Activated CD4-positive, alpha-beta memory T cell treated with anti-CD3 and anti-CD28 coated beads, Interleukin-2, amount 10 ng/mL, durations not matched to agents 7 days and 5 days (primary cell): ENCODE data around the gene SVOPL. TPM values are rescaled to one million over a fixed set of nuclear protein-coding genes. Genes with fewer than 3 reads are reported as not detected.
A peak's percentile ranks its signal among the peaks of the same experiment; 100 is the strongest.
"Not testable (repeated sequence)": the region's sequence is repeated elsewhere in the genome, so short reads cannot be mapped to it uniquely, and the experiment has no call there.

Experiments
- CTCF ChIA-PET: fragments of 350-600 bp; sonication (Branson Sonifier 250); formaldehyde crosslinking; loops from one replicate; lab custom pipeline; 2021; ENCODE audit warnings: antibody characterized with exemption, inconsistent platforms; lab: Charles Lee
- POLR2A ChIA-PET: fragments of 350-600 bp; sonication (Branson Sonifier 250); formaldehyde crosslinking; loops from one replicate; lab custom pipeline; 2021; ENCODE audit warnings: antibody characterized with exemption; lab: Charles Lee
- DNase-seq: peaks from one replicate; pipeline ENCODE4 v3.0.0-alpha.2; 2020
- H3K27ac Mint-ChIP-seq: one replicate; pipeline ENCODE4 v1.8.0; 2021; ENCODE audit warnings: mild to moderate bottlenecking, mixed read lengths
- H3K27me3 Mint-ChIP-seq: one replicate; pipeline ENCODE4 v1.8.0; 2021; ENCODE audit warnings: mixed read lengths
- H3K36me3 Mint-ChIP-seq: one replicate; pipeline ENCODE4 v1.8.0; 2021; ENCODE audit warnings: low read depth, mixed read lengths
- H3K4me1 Mint-ChIP-seq: one replicate; pipeline ENCODE4 v1.8.0; 2021; ENCODE audit warnings: mixed read lengths
- H3K4me3 Mint-ChIP-seq: one replicate; pipeline ENCODE4 v1.8.0; 2021; ENCODE audit warnings: mild to moderate bottlenecking, mixed read lengths
- H3K9me3 Mint-ChIP-seq: one replicate; pipeline ENCODE4 v1.8.0; 2021; ENCODE audit warnings: mixed read lengths
- total RNA-seq, 2 experiments: library from RNA; stranded (reverse); gene quantifications; one replicate each; pipeline ENCODE4 v1.2.3, GENCODE V29; 2021

Gene SVOPL, protein sequence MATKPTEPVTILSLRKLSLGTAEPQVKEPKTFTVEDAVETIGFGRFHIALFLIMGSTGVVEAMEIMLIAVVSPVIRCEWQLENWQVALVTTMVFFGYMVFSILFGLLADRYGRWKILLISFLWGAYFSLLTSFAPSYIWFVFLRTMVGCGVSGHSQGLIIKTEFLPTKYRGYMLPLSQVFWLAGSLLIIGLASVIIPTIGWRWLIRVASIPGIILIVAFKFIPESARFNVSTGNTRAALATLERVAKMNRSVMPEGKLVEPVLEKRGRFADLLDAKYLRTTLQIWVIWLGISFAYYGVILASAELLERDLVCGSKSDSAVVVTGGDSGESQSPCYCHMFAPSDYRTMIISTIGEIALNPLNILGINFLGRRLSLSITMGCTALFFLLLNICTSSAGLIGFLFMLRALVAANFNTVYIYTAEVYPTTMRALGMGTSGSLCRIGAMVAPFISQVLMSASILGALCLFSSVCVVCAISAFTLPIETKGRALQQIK
- total RNA-seq = not detected

GRCh38 chr7:138700857-138701536, at the start of gene SVOPL:
Gene SVOPL, minus strand, starts transcription at chr7:138701362. Its CDS starts 22,317 bp downstream, at chr7:138679045.
- CTCF ChIA-PET = no interaction called here
- no peak for DNase-seq
- Mint-ChIP-seq H3K4me3 (no peak within 1 kb of the TSS), H3K36me3 (no peaks in the 10 kb centered on the region), H3K27me3 (peaks cover 3% of the 10 kb centered on the region), H3K27ac (no peak within 1 kb of the TSS), H3K9me3 (no peaks in the 10 kb centered on the region), H3K4me1 (no peaks in the 10 kb centered on the region)
- POLR2A ChIA-PET = no interaction called here

GRCh38 chr7:138750473-138750872, 49.3 kb upstream of the SVOPL start:
- no peaks in the 10 kb centered on the region for H3K36me3 Mint-ChIP-seq
- H3K9me3 Mint-ChIP-seq = no peaks in the 10 kb centered on the region
- CTCF ChIA-PET = interaction anchor here (3.6 kb wide), 1 partner anchor 12 kb away, joined by 20 read pairs; no protein-coding TSS in a partner anchor
- POLR2A ChIA-PET = no interaction called here
- H3K27me3 Mint-ChIP-seq = no peaks in the 10 kb centered on the region
- H3K4me3 Mint-ChIP-seq = no peak overlapping the region
- no peak for DNase-seq
- peaks cover 72% of the 10 kb centered on the region for H3K4me1 Mint-ChIP-seq
- no peak overlapping the region for H3K27ac Mint-ChIP-seq

- no peak overlapping the region for H3K4me3 Mint-ChIP-seq
- POLR2A ChIA-PET = no interaction called here
These were observed 48.8 kb upstream of the SVOPL start for GRCh38 chr7:138749960-138750359.

GRCh38 chr7:138748666-138749065, 47.5 kb upstream of the SVOPL start:
- Mint-ChIP-seq H3K4me1 (peaks cover 77% of the 10 kb centered on the region), H3K27ac (no peak overlapping the region), H3K9me3 (no peaks in the 10 kb centered on the region), H3K4me3 (no peak overlapping the region), H3K36me3 (no peaks in the 10 kb centered on the region), H3K27me3 (no peaks in the 10 kb centered on the region)
- no peak for DNase-seq
- ChIA-PET CTCF (interaction anchor here (0.7 to 2.0 kb wide), 4 partner anchors 10 to 747 kb away, joined by 3 to 11 read pairs (median 4); partner anchors contain the start of gene CREB3L2), POLR2A (no interaction called here)

More at GRCh38 chr7:138749960-138750359, 48.8 kb upstream of the SVOPL start:
- CTCF ChIA-PET = interaction anchor here (3.6 kb wide), 1 partner anchor 11 kb away, joined by 20 read pairs; no protein-coding TSS in a partner anchor
- Mint-ChIP-seq H3K9me3 (no peaks in the 10 kb centered on the region), H3K27ac (no peak overlapping the region), H3K36me3 (no peaks in the 10 kb centered on the region), H3K27me3 (no peaks in the 10 kb centered on the region), H3K4me1 (peaks cover 77% of the 10 kb centered on the region)
- DNase-seq = no peak

- ChIA-PET POLR2A (no interaction called here), CTCF (no interaction called here)
- DNase-seq = peak; percentile 35
- Mint-ChIP-seq H3K4me1 (peaks cover 51% of the 10 kb centered on the region), H3K27ac (peak overlapping the region; percentile 61), H3K9me3 (no peaks in the 10 kb centered on the region), H3K27me3 (no peaks in the 10 kb centered on the region), H3K4me3 (no peak overlapping the region), H3K36me3 (no peaks in the 10 kb centered on the region)
These were observed 44.9 kb upstream of the SVOPL start for GRCh38 chr7:138746073-138746472.

DNA sequence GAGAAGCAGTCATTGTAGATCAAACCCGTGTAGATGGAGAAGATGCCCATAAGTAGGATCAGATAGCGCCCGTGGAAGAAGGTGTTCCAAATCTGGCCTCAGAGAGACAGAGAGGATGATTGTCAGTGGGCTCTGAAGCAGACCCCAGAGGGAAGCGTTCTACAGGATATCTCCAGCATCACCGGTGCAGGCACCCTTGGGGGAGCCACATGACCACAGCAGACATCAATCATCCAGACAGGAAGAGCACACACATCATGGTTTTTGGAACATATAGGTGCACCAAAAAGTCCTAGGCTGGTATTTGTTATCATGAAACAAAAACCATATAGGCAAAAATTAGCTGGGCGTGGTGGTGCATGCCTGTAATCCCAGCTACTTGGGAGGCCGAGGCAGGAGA, 44.0 kb upstream of the SVOPL start:
- H3K36me3 Mint-ChIP-seq = no peaks in the 10 kb centered on the region
- CTCF ChIA-PET = interaction anchor here (0.5 kb wide), 1 partner anchor 72 kb away, joined by 3 read pairs; no protein-coding TSS in a partner anchor
- H3K27ac Mint-ChIP-seq = peak overlapping the region; percentile 59
- POLR2A ChIA-PET = no interaction called here
- H3K9me3 Mint-ChIP-seq = no peaks in the 10 kb centered on the region
- no peaks in the 10 kb centered on the region for H3K27me3 Mint-ChIP-seq
- no peak overlapping the region for H3K4me3 Mint-ChIP-seq
- peaks cover 42% of the 10 kb centered on the region for H3K4me1 Mint-ChIP-seq
- DNase-seq = no peak

- DNase-seq = no peak
- no peaks in the 10 kb centered on the region for H3K9me3 Mint-ChIP-seq
- POLR2A ChIA-PET = no interaction called here
- H3K27me3 Mint-ChIP-seq = no peaks in the 10 kb centered on the region
- H3K4me3 Mint-ChIP-seq = no peak overlapping the region
- no peaks in the 10 kb centered on the region for H3K36me3 Mint-ChIP-seq
- CTCF ChIA-PET = no interaction called here
- no peak overlapping the region for H3K27ac Mint-ChIP-seq
- H3K4me1 Mint-ChIP-seq = peaks cover 23% of the 10 kb centered on the region
These were observed 40.2 kb upstream of the SVOPL start for GRCh38 chr7:138741453-138741735.

DNA sequence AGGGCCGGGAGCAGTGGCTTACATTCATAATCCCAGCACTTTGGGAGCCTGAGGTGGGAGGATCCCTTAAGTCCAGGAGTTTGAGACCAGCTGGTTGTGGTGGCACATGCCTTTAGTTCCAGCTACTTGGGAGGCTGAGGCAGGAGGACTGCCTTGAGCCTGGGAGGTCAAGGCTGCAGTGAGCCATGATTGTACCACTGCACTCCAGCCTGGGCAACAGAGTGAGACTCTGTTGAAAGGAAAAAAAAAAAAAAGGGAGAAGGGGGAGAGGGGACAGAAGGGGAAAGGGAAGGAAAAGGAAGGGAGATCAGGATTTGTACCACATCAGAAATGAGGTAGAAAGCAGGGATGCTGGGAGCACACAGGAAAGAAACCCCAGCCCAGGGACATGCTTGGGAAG, 38.7 kb upstream of the SVOPL start:
- no peak for DNase-seq
- no peak overlapping the region for H3K4me3 Mint-ChIP-seq
- no peak overlapping the region for H3K27ac Mint-ChIP-seq
- CTCF ChIA-PET = interaction anchor here (1.0 to 3.0 kb wide), 7 partner anchors 9 to 737 kb away, joined by 3 to 77 read pairs (median 8); partner anchors contain the start of gene CREB3L2
- no peaks in the 10 kb centered on the region for H3K9me3 Mint-ChIP-seq
- no peaks in the 10 kb centered on the region for H3K36me3 Mint-ChIP-seq
- H3K4me1 Mint-ChIP-seq = peaks cover 10% of the 10 kb centered on the region
- peaks cover 3% of the 10 kb centered on the region for H3K27me3 Mint-ChIP-seq
- POLR2A ChIA-PET = no interaction called here

GRCh38 chr7:138738551-138739335, 37.6 kb upstream of the SVOPL start:
- H3K9me3 Mint-ChIP-seq = no peaks in the 10 kb centered on the region
- POLR2A ChIA-PET = interaction anchor here (0.7 to 1.1 kb wide), 6 partner anchors 119 to 835 kb away, joined by 3 to 5 read pairs (median 3); no protein-coding TSS in a partner anchor

DNA sequence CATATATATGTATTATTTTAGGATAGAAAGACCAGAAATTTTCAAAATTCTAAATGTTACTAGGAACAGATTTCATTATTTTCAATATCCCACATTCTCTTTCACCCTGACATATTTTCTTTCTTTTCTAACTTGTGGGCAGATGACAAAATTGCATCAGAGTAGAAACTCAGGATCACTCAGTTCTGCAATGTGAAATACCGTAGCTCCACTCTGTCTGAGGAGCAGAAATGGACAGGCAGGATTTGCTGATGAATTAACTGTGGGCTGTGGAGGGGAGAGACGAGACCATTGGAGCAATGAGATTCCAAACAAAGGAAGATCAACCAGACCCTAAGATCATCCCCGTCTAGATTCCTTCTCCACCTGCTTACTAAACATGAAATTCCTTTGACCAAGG, 37.0 kb upstream of the SVOPL start:
- Mint-ChIP-seq H3K27ac (no peak overlapping the region), H3K27me3 (peaks cover 6% of the 10 kb centered on the region), H3K36me3 (no peaks in the 10 kb centered on the region), H3K9me3 (no peaks in the 10 kb centered on the region), H3K4me1 (peaks cover 8% of the 10 kb centered on the region), H3K4me3 (no peak overlapping the region)
- no peak for DNase-seq
- ChIA-PET POLR2A (interaction anchor here (1.0 to 1.1 kb wide), 3 partner anchors 277 to 577 kb away, joined by 3 to 5 read pairs (median 5); no protein-coding TSS in a partner anchor), CTCF (interaction anchor here (0.8 to 3.0 kb wide), 49 partner anchors 10 to 836 kb away, joined by 3 to 77 read pairs (median 4); partner anchors contain the start of genes CREB3L2 and TRIM24)

More at GRCh38 chr7:138738551-138739335, 37.6 kb upstream of the SVOPL start:
- DNase-seq = peak; percentile 87
- CTCF ChIA-PET = interaction anchor here (0.6 to 3.0 kb wide), 57 partner anchors 10 to 837 kb away, joined by 3 to 77 read pairs (median 4); partner anchors contain the start of genes CREB3L2 and TRIM24
- H3K36me3 Mint-ChIP-seq = no peaks in the 10 kb centered on the region
- peaks cover 6% of the 10 kb centered on the region for H3K27me3 Mint-ChIP-seq
- no peak overlapping the region for H3K27ac Mint-ChIP-seq
- H3K4me3 Mint-ChIP-seq = no peak overlapping the region
- peaks cover 8% of the 10 kb centered on the region for H3K4me1 Mint-ChIP-seq

DNA sequence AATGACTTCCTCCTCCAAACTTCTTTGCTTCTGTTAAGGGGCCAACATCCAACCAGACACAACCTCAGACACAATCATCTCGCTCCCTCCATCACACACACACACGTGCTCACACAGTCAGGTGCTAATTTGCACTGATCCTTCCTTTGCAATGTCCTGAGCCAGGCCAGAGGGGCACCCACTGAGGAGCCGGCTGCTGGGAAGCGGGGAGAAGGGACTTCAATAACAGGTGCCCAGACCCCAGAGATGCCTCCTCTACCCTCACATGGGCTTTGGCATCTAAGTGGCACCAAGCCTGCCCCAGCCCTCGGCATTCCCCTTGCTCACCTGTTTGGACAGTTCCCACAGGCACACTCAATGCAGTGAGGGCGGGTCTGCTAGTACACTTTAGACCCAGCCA, 34.2 kb upstream of the SVOPL start:
- ChIA-PET POLR2A (no interaction called here), CTCF (no interaction called here)
- Mint-ChIP-seq H3K4me3 (no peak overlapping the region), H3K9me3 (no peaks in the 10 kb centered on the region), H3K27me3 (peaks cover 11% of the 10 kb centered on the region), H3K27ac (no peak overlapping the region), H3K4me1 (peaks cover 8% of the 10 kb centered on the region), H3K36me3 (no peaks in the 10 kb centered on the region)
- no peak for DNase-seq

DNA sequence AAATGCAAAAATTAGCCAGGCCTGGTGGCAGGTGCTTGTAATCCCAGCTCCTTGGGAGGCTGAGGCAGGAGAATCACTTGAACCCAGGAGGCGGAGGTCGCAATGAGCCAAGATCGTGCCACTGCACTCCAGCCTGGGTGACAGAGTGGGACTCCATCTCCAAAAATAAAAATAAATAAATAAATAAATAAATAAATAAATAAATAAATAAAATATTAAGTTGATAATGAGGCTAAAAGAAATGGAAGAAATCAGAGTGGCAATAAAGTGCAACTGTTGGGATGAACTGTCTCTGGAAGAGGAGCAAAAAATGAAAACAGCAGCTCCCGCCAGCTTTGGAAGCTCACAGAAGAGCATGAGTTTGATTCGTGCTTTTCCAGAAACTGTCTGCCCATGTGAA, 30.6 kb upstream of the SVOPL start:
- DNase-seq, H3K9me3 Mint-ChIP-seq, H3K36me3 Mint-ChIP-seq, H3K4me1 Mint-ChIP-seq, H3K27ac Mint-ChIP-seq, H3K4me3 Mint-ChIP-seq, POLR2A ChIA-PET: not testable (repeated sequence)
- peaks cover 11% of the 10 kb centered on the region for H3K27me3 Mint-ChIP-seq
- CTCF ChIA-PET = interaction anchor here (0.7 kb wide), 1 partner anchor 9 kb away, joined by 3 read pairs; no protein-coding TSS in a partner anchor
